ENCODE results near the gene TCEA3.

Gene TCEA3

GRCh38 chr1:23362218-23362713 lies 62.3 kb downstream of the TCEA3 start:
- DNase-seq: no peak

DNA sequence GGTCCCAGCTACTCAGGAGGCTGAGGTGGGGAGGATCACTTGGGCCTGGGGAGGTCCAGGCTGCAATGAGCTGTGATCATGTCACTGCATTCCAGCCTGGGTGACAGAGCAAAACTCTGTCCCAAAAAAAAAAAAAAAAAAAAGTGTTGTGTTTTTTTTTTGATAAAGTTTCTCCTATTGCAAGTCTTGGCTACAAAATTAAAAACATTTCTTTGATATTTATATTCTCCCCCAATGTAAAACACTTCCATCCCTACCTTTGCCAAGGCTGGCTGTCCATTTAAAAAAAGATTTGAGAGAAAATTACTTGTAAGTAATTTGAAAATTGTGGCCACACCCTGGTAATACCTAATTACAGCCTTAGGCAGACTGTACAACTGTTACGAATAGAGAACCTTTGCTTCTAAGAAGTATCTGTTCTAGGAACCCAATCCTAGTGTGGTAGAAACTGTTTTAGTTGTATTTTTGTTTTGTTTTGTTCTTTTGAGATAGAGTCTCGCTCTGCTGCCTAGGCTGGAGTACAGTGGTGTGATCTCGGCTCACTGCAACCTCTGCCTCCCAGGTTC lies 66.2 kb downstream of the TCEA3 start:
- no peak for DNase-seq

GRCh38 chr1:23357138-23357908 lies 67.2 kb downstream of the TCEA3 start:
- DNase-seq: no peak

- no peak for DNase-seq
These were observed 67.9 kb downstream of the TCEA3 start for GRCh38 chr1:23356471-23357137.

- DNase-seq: no peak
These were observed 70.3 kb downstream of the TCEA3 start for GRCh38 chr1:23354245-23354644.

DNA sequence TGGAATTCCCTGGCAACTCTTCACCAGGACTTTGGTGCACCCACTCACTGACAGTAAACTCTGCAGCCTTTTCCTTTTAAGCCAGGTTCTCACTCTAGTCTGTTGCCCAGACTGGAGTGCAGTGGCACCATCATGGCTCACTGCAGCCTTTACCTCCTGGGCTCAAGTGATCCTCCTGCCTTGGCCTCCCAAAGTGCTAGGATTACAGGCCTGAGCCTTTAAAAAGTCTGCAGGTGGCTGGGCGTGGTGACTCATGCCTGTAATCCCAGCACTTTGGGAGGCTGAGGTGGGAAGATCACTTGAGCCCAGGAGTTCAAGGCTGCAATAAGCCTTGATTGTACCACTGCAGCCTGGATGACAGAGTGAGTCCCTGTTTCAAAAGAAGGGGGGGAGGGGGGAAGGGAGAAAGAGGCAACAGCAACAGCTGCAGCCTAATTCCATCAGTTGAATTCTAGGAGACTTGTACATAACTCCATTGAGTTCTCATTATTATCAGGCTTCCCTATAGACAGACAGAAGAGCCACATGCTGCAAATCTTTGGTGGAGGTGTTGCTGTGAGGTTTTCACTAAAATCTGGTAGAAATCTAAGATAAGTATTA lies 72.4 kb downstream of the TCEA3 start:
- DNase-seq: no peak

GRCh38 chr1:23345920-23346319 lies 78.6 kb downstream of the TCEA3 start:
- DNase-seq: no peak

- DNase-seq: no peak
These were observed 79.5 kb downstream of the TCEA3 start for GRCh38 chr1:23344987-23345472.

DNA sequence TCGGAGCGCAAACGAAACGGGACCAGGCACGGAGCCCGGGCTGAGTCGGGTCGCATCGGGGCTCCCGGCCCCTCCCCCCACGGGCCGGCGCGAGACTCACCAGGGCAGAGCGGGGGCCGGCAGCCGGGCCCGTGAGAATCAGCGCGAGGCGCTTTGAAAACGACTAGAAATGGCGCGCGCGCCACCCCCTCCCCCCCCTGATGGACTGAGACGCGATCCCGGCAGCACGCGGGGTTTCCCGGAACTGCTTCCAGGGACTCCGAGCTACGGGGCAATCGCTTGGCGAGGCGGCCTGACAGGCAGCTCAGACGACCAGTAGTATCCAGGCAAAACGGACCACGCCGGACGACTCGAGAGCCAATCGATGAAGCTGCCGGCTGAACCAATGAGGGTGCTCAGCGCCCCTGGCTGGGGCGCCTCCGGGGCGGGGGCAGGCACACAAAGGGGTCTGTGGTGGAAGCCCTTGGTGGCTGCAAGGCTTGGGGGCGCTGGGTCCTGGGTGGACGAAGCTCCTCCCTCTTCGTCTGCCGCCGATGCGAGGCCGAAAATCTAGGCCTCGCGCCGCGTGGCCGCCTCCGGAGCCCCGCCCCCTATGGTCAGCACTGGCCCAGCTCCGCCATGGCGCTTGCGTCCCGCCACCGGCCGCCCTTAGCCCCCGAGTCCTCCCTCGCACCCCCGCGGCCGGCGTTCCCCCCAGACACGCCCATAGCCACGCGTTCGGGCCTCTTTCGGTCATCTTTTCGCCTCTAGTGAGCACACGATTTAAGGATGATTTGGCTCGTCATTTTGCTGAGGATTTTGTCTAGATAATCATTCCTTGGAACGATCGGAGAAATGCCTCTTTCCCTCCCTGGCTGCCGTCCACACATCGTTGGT lies 80.2 kb downstream of the TCEA3 start, which contains the start of gene HNRNPR:
Gene HNRNPR (minus strand): TSS at position 174 of the 876 bp plus-strand sequence. CDS start 3,276 bp downstream, outside the sequence.
- peak; percentile 99 for DNase-seq

- DNase-seq: peak; percentile 67
These were observed 81.1 kb downstream of the TCEA3 start for GRCh38 chr1:23343221-23344110.

DNA sequence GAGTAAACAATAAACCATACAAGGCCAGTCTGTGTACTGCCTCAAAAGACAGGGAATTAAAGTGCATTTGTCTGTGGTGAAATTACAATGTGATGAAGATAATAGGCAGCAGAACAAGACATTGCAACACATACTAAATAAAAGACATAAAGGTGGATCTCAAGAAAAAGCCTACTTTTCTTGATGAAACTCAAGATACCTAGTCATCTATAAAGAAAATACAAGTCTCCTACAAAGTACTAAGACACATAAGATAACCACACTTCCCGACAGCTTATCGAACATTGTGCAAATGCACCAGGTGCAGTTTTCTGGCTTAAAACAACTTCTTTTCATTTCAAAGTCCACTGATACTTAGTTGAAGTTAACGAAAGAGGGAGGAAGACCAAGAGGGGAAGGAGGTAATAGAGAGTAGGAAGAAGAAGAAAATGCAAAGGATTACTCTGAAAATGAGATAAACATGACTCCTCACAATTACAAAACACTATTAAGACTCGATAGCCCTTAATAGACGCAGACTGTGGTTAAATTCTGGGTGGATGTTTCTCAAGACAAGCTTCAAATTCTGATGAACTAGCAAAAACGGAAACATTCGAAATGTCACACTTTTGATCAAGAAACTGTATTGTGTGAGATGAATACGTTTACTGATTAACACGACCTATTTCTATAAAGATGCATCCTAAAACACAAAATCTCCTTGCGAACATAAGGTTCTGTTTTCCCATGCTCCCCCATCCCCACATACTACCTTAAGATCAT lies 82.4 kb downstream of the TCEA3 start:
- no peak for DNase-seq

- DNase-seq: no peak
These were observed 84.9 kb downstream of the TCEA3 start for GRCh38 chr1:23339632-23340031.

GRCh38 chr1:23337869-23338268 lies 86.7 kb downstream of the TCEA3 start:
- DNase-seq: no peak

DNA sequence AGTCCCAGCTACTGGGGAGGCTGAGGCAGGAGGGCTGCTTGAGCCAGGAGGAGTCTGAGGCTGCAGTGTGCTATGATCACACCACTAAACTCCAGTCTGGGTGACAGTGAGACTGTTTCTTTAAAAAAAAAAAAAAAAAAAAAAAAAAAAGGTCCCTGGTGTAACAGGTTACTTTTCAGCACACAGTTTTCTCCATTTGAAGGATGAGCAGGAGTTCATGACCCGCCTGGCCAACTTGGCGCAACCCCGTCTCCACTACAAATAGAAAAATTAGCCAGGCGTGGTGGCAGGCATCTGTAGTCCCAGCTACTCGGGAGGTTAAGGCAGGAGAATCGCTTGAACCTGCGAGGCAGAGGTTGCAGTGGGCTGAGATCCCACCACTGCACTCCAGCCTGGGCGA lies 92.8 kb downstream of the TCEA3 start:
- DNase-seq: no peak

Data from activated naive CD4-positive, alpha-beta T cell treated with Interleukin-2 at 50 U/mL for 16 hours (primary cell).